IPS-NIHi11 (cell line): ENCODE measurements around the gene ERCC6.

Experiments
- DNase-seq: peaks from one replicate; pipeline ENCODE4 v3.0.0; 2012; ENCODE audit warnings: mixed read lengths, low spot score

ERCC6 gene

GRCh38 chr10:49538381-49539319 is at the start of gene ERCC6:
Gene ERCC6, minus strand, starts transcription at chr10:49539121.
- peak; percentile 99 for DNase-seq

- no peak for DNase-seq
Measured at GRCh38 chr10:49587981-49588380, 49.1 kb upstream of the ERCC6 start.

GRCh38 chr10:49585387-49585786 is 46.5 kb upstream of the ERCC6 start:
- no peak for DNase-seq

GRCh38 chr10:49579621-49580020 is 40.7 kb upstream of the ERCC6 start:
- no peak for DNase-seq

- no peak for DNase-seq
Measured at GRCh38 chr10:49578392-49578791, 39.5 kb upstream of the ERCC6 start.

GRCh38 chr10:49577182-49577925 is 38.4 kb upstream of the ERCC6 start:
- DNase-seq: no peak

GRCh38 chr10:49575489-49576072 is 36.7 kb upstream of the ERCC6 start:
- no peak for DNase-seq

GRCh38 chr10:49572594-49573114 is 33.7 kb upstream of the ERCC6 start:
- no peak for DNase-seq

GRCh38 chr10:49571388-49571787 is 32.5 kb upstream of the ERCC6 start:
- DNase-seq: no peak

GRCh38 chr10:49569031-49569631 is 30.2 kb upstream of the ERCC6 start:
- DNase-seq: no peak

- DNase-seq: no peak
Measured at GRCh38 chr10:49568235-49568634, 29.3 kb upstream of the ERCC6 start.

GRCh38 chr10:49567810-49568209 is 28.9 kb upstream of the ERCC6 start:
- no peak for DNase-seq

GRCh38 chr10:49564461-49565009 is 25.6 kb upstream of the ERCC6 start:
- no peak for DNase-seq

GRCh38 chr10:49562893-49563292 is 24.0 kb upstream of the ERCC6 start:
- DNase-seq: no peak

- no peak for DNase-seq
Measured at GRCh38 chr10:49560526-49560925, 21.6 kb upstream of the ERCC6 start.

GRCh38 chr10:49559476-49559875 is 20.6 kb upstream of the ERCC6 start:
- DNase-seq: no peak

GRCh38 chr10:49558190-49558589 is 19.3 kb upstream of the ERCC6 start:
- DNase-seq: no peak

- no peak for DNase-seq
Measured at GRCh38 chr10:49557681-49558080, 18.8 kb upstream of the ERCC6 start.

- no peak for DNase-seq
Measured at GRCh38 chr10:49556723-49557122, 17.8 kb upstream of the ERCC6 start.

GRCh38 chr10:49552277-49552676 is 13.4 kb upstream of the ERCC6 start:
- DNase-seq: no peak

GRCh38 chr10:49550563-49550962 is 11.6 kb upstream of the ERCC6 start:
- no peak for DNase-seq
